ENCODE results near the gene EFHD2.
"Not testable (repeated sequence)": the region's sequence is repeated elsewhere in the genome, so short reads cannot be mapped to it uniquely, and the experiment has no call there.

Gene EFHD2

GRCh38 chr1:15428815-15429435 lies 19.2 kb downstream of the EFHD2 start:
- in situ Hi-C loops (cut with MboI; ENCODE audit: low sequenced_read_pairs), result loop anchor here (5.0 kb wide), 1 partner anchor 102 kb away; no protein-coding TSS in a partner anchor

GRCh38 chr1:15429701-15430149 lies 20.0 kb downstream of the EFHD2 start:
- in situ Hi-C loops (cut with MboI; ENCODE audit: low sequenced_read_pairs), result loop anchor here (5.0 kb wide), 1 partner anchor 102 kb away; no protein-coding TSS in a partner anchor

GRCh38 chr1:15430787-15431570 lies 21.3 kb downstream of the EFHD2 start:
- in situ Hi-C loops (cut with MboI; ENCODE audit: low sequenced_read_pairs), result no loop called here

GRCh38 chr1:15431571-15431948 lies 21.9 kb downstream of the EFHD2 start:
- in situ Hi-C loops (cut with MboI; ENCODE audit: low sequenced_read_pairs), result no loop called here

GRCh38 chr1:15432324-15432723 lies 22.6 kb downstream of the EFHD2 start:
- in situ Hi-C loops (cut with MboI; ENCODE audit: low sequenced_read_pairs), result no loop called here

GRCh38 chr1:15433471-15433870 lies 23.8 kb downstream of the EFHD2 start:
- in situ Hi-C loops (cut with MboI; ENCODE audit: low sequenced_read_pairs), result no loop called here

GRCh38 chr1:15434739-15435138 lies 25.1 kb downstream of the EFHD2 start:
- in situ Hi-C loops (cut with MboI; ENCODE audit: low sequenced_read_pairs), result not testable (repeated sequence)

GRCh38 chr1:15435239-15436077 lies 25.8 kb downstream of the EFHD2 start:
- in situ Hi-C loops (cut with MboI; ENCODE audit: low sequenced_read_pairs), result no loop called here

- in situ Hi-C loops (cut with MboI; ENCODE audit: low sequenced_read_pairs), result no loop called here
Observed at GRCh38 chr1:15436881-15437442, 27.3 kb downstream of the EFHD2 start.

- in situ Hi-C loops (cut with MboI; ENCODE audit: low sequenced_read_pairs), result no loop called here
Observed at GRCh38 chr1:15439325-15439724, 29.6 kb downstream of the EFHD2 start.

GRCh38 chr1:15440357-15440756 lies 30.7 kb downstream of the EFHD2 start:
- in situ Hi-C loops (cut with MboI; ENCODE audit: low sequenced_read_pairs), result no loop called here

- in situ Hi-C loops (cut with MboI; ENCODE audit: low sequenced_read_pairs), result no loop called here
Observed at GRCh38 chr1:15441247-15441646, 31.6 kb downstream of the EFHD2 start.

- in situ Hi-C loops (cut with MboI; ENCODE audit: low sequenced_read_pairs), result no loop called here
Observed at GRCh38 chr1:15442119-15442518, 32.4 kb downstream of the EFHD2 start.

- in situ Hi-C loops (cut with MboI; ENCODE audit: low sequenced_read_pairs), result no loop called here
Observed at GRCh38 chr1:15442759-15443158, 33.1 kb downstream of the EFHD2 start.

GRCh38 chr1:15443281-15443680 lies 33.6 kb downstream of the EFHD2 start:
- in situ Hi-C loops (cut with MboI; ENCODE audit: low sequenced_read_pairs), result no loop called here

GRCh38 chr1:15444468-15445389 lies 35.0 kb downstream of the EFHD2 start:
- in situ Hi-C loops (cut with MboI; ENCODE audit: low sequenced_read_pairs), result no loop called here

- in situ Hi-C loops (cut with MboI; ENCODE audit: low sequenced_read_pairs), result no loop called here
Observed at GRCh38 chr1:15445390-15446122, 35.9 kb downstream of the EFHD2 start.

GRCh38 chr1:15446212-15446611 lies 36.5 kb downstream of the EFHD2 start:
- in situ Hi-C loops (cut with MboI; ENCODE audit: low sequenced_read_pairs), result no loop called here

- in situ Hi-C loops (cut with MboI; ENCODE audit: low sequenced_read_pairs), result no loop called here
Observed at GRCh38 chr1:15448877-15449462, 39.3 kb downstream of the EFHD2 start.
